22Rv1 (cell line): Measurements from ENCODE around the gene REG3G.

ENCODE experiments used
- CTCF ChIP-seq: fragments of 450-650 bp; IDR thresholded peaks from 2 replicates; pipeline ENCODE4 v1.5.1; 2017; ENCODE audit warnings: mild to moderate bottlenecking
- ZFX ChIP-seq: fragments of 450-650 bp; IDR thresholded peaks from 2 replicates; pipeline ENCODE4 v1.6.1; 2017; ENCODE audit warnings: antibody characterized with exemption, borderline replicate concordance

- TF ChIP-seq CTCF (no peak), ZFX (no peak)
Observed at GRCh38 chr2:78985558-78985957, 39.9 kb upstream of the REG3G start.
